Globus pallidus (tissue), 1 donor: ENCODE results near the gene GFER.
"Not testable (repeated sequence)": the region's sequence is repeated elsewhere in the genome, so short reads cannot be mapped to it uniquely, and the experiment has no call there.

Experiments used
- DNase-seq: peaks from one replicate; pipeline ENCODE4 v3.0.0-alpha.2; 2015; ENCODE audit warnings: low spot score

Gene GFER

GRCh38 chr16:1957434-1958142 is 26.4 kb upstream of the GFER start:
- not testable (repeated sequence) for DNase-seq

GRCh38 chr16:1958143-1958491 is 25.9 kb upstream of the GFER start:
- DNase-seq, result not testable (repeated sequence)

GRCh38 chr16:1958715-1959268 is 25.2 kb upstream of the GFER start:
- no peak for DNase-seq

- peak; percentile 83 for DNase-seq
Measured at GRCh38 chr16:1959269-1960039, 24.5 kb upstream of the GFER start, which contains the start of gene NDUFB10. NDUFB10 (plus strand) TSS chr16:1959538; CDS start chr16:1959625, 87 bp downstream.

- no peak for DNase-seq
Measured at GRCh38 chr16:1960665-1961630, 23.0 kb upstream of the GFER start.

GRCh38 chr16:1961651-1962067 is 22.3 kb upstream of the GFER start:
- DNase-seq, result no peak

- DNase-seq, result not testable (repeated sequence)
Measured at GRCh38 chr16:1962161-1963153, 21.5 kb upstream of the GFER start.

- no peak for DNase-seq
Measured at GRCh38 chr16:1963806-1964505, 20.0 kb upstream of the GFER start.

- peak; percentile 98 for DNase-seq
Measured at GRCh38 chr16:1964506-1965395, 19.2 kb upstream of the GFER start, which contains the start of gene RPS2. RPS2 (minus strand) TSS chr16:1964826; CDS start chr16:1964625, 201 bp downstream.

- DNase-seq, result no peak
Measured at GRCh38 chr16:1965396-1966001, 18.5 kb upstream of the GFER start.

- no peak for DNase-seq
Measured at GRCh38 chr16:1966460-1966859, 17.5 kb upstream of the GFER start, which contains the start of gene RNF151. RNF151 (plus strand) TSS chr16:1966856; CDS start chr16:1966882, 26 bp downstream.

- DNase-seq, result no peak
Measured at GRCh38 chr16:1968146-1968953, 15.6 kb upstream of the GFER start.

GRCh38 chr16:1971796-1972489 is 12.1 kb upstream of the GFER start, which contains the start of gene TBL3:
TBL3 (plus strand) TSS chr16:1972053; CDS start chr16:1972165, 112 bp downstream.
- peak; percentile 86 for DNase-seq

GRCh38 chr16:1972490-1972877 is 11.5 kb upstream of the GFER start:
- DNase-seq, result no peak

- no peak for DNase-seq
Measured at GRCh38 chr16:1973461-1974156, 10.4 kb upstream of the GFER start.
